ENCODE results near the gene HPS3. TPM values are rescaled to one million over a fixed set of nuclear protein-coding genes. Genes with fewer than 3 reads are reported as not detected.

Gene HPS3
- total RNA-seq, 1 donor from 2014 or later: 32.3 TPM

GRCh38 chr3:149114458-149114857 is 15.0 kb upstream of the HPS3 start:
- no peak overlapping the region for H3K27ac Mint-ChIP-seq
- H3K4me1 Mint-ChIP-seq: peaks cover 7% of the 10 kb centered on the region
- no peaks in the 10 kb centered on the region for H3F3A ChIP-seq (ENCODE audit: low read depth)
- H3K36me3 Mint-ChIP-seq: no peaks in the 10 kb centered on the region
- H3K9ac ChIP-seq: no peak overlapping the region
- no peaks in the 10 kb centered on the region for H4K20me1 ChIP-seq (ENCODE audit: low read depth)
- H3K9me3 Mint-ChIP-seq: peaks cover 4% of the 10 kb centered on the region
- H3K4me1 ChIP-seq: no peaks in the 10 kb centered on the region
- no peaks in the 10 kb centered on the region for H3K27me3 ChIP-seq
- H3K27me3 Mint-ChIP-seq (ENCODE audit: insufficient read depth, low read depth): peaks cover 3% of the 10 kb centered on the region
- no peak overlapping the region for H3K4me2 ChIP-seq
- H3K79me2 ChIP-seq (ENCODE audit: low read depth): no peaks in the 10 kb centered on the region
- no peak overlapping the region for H3K4me3 ChIP-seq
- H3K9me3 ChIP-seq (ENCODE audit: low read depth): no peaks in the 10 kb centered on the region
- H3K36me3 ChIP-seq: no peaks in the 10 kb centered on the region
- H3K27ac ChIP-seq: no peak overlapping the region
- no peak for TF ChIP-seq CTCF (IDR thresholded peaks at IDR 0.05)
- TF ChIP-seq EZH2phosphoT487 (IDR thresholded peaks at IDR 0.05): no peak
- TF ChIP-seq EZH2 (IDR thresholded peaks at IDR 0.05): no peak
- H2AFZ ChIP-seq (replicated peaks): no peak overlapping the region
- no peak for DNase-seq (ENCODE audit: low spot score)
- H3K4me3 Mint-ChIP-seq: no peak overlapping the region

GRCh38 chr3:149115114-149115513 is 14.3 kb upstream of the HPS3 start:
- no peaks in the 10 kb centered on the region for H3K36me3 ChIP-seq
- no peak overlapping the region for H3K9ac ChIP-seq
- no peaks in the 10 kb centered on the region for H3F3A ChIP-seq (ENCODE audit: low read depth)
- H3K4me3 Mint-ChIP-seq: no peak overlapping the region
- peaks cover 7% of the 10 kb centered on the region for H3K4me1 Mint-ChIP-seq
- H4K20me1 ChIP-seq (ENCODE audit: low read depth): no peaks in the 10 kb centered on the region
- TF ChIP-seq EZH2 (IDR thresholded peaks at IDR 0.05) (no peak), EZH2phosphoT487 (IDR thresholded peaks at IDR 0.05) (no peak), CTCF (IDR thresholded peaks at IDR 0.05) (no peak)
- H3K27me3 ChIP-seq: no peaks in the 10 kb centered on the region
- no peaks in the 10 kb centered on the region for H3K4me1 ChIP-seq
- peaks cover 3% of the 10 kb centered on the region for H3K27me3 Mint-ChIP-seq (ENCODE audit: insufficient read depth, low read depth)
- H3K27ac ChIP-seq: no peak overlapping the region
- H3K4me2 ChIP-seq: no peak overlapping the region
- no peak overlapping the region for H2AFZ ChIP-seq (replicated peaks)
- H3K4me3 ChIP-seq: no peak overlapping the region
- peaks cover 4% of the 10 kb centered on the region for H3K9me3 Mint-ChIP-seq
- no peaks in the 10 kb centered on the region for H3K79me2 ChIP-seq (ENCODE audit: low read depth)
- H3K9me3 ChIP-seq (ENCODE audit: low read depth): no peaks in the 10 kb centered on the region
- no peaks in the 10 kb centered on the region for H3K36me3 Mint-ChIP-seq
- no peak for DNase-seq (ENCODE audit: low spot score)
- no peak overlapping the region for H3K27ac Mint-ChIP-seq

- H3K4me1 Mint-ChIP-seq: peaks cover 7% of the 10 kb centered on the region
- Histone ChIP-seq H2AFZ (replicated peaks) (no peak overlapping the region), H4K20me1 (ENCODE audit: low read depth) (no peaks in the 10 kb centered on the region), H3K79me2 (ENCODE audit: low read depth) (no peaks in the 10 kb centered on the region), H3K36me3 (no peaks in the 10 kb centered on the region), H3F3A (ENCODE audit: low read depth) (no peaks in the 10 kb centered on the region), H3K27me3 (no peaks in the 10 kb centered on the region), H3K9ac (no peak overlapping the region), H3K27ac (no peak overlapping the region), H3K4me2 (no peak overlapping the region), H3K4me1 (no peaks in the 10 kb centered on the region), H3K9me3 (ENCODE audit: low read depth) (no peaks in the 10 kb centered on the region), H3K4me3 (no peak overlapping the region)
- H3K27me3 Mint-ChIP-seq (ENCODE audit: insufficient read depth, low read depth): peaks cover 3% of the 10 kb centered on the region
- no peaks in the 10 kb centered on the region for H3K9me3 Mint-ChIP-seq
- DNase-seq (ENCODE audit: low spot score): no peak
- H3K36me3 Mint-ChIP-seq: no peaks in the 10 kb centered on the region
- no peak overlapping the region for H3K27ac Mint-ChIP-seq
- TF ChIP-seq CTCF (IDR thresholded peaks at IDR 0.05) (no peak), EZH2 (IDR thresholded peaks at IDR 0.05) (no peak), EZH2phosphoT487 (IDR thresholded peaks at IDR 0.05) (no peak)
- H3K4me3 Mint-ChIP-seq: no peak overlapping the region
Measured at GRCh38 chr3:149118724-149119123, 10.7 kb upstream of the HPS3 start.
